HepG2 (cell line): ENCODE data around the gene ZNF687. TPM values are rescaled to one million over a fixed set of nuclear protein-coding genes. Genes with fewer than 3 reads are reported as not detected.
A peak's percentile ranks its signal among the peaks of the same experiment; 100 is the strongest.

Experiments used
- ARID2 ChIP-seq: sonication (generic); formaldehyde crosslinking; IDR thresholded peaks from 2 replicates; pipeline ENCODE4 v1.8.1; 2022; ENCODE audit warnings: mild to moderate bottlenecking, missing genetic modification reagents, borderline replicate concordance
- ERF ChIP-seq: IDR thresholded peaks from 2 replicates; pipeline ENCODE4 v1.6.1; 2018; ENCODE audit warnings: missing biosample characterization, missing genetic modification reagents
- HES4 ChIP-seq: sonication (generic); formaldehyde crosslinking; IDR thresholded peaks from 2 replicates; pipeline ENCODE4 v1.9.0; 2021; ENCODE audit warnings: mild to moderate bottlenecking, missing genetic modification reagents, borderline replicate concordance
- KDM1A ChIP-seq: IDR thresholded peaks from 2 replicates; pipeline ENCODE4 v1.6.1; 2016; ENCODE audit warnings: missing compliant biosample characterization
- KLF13 ChIP-seq: sonication (generic); formaldehyde crosslinking; IDR thresholded peaks from 2 replicates; pipeline ENCODE4 v1.4.0; 2020; ENCODE audit warnings: mild to moderate bottlenecking, missing genetic modification reagents
- NFE2L1 ChIP-seq: sonication (generic); formaldehyde crosslinking; IDR thresholded peaks from 2 replicates; pipeline ENCODE4 v1.4.0; 2020; ENCODE audit warnings: missing genetic modification reagents, mild to moderate bottlenecking, borderline replicate concordance
- POGZ ChIP-seq: sonication (generic); formaldehyde crosslinking; IDR thresholded peaks from 2 replicates; pipeline ENCODE4 v1.4.0; 2020; ENCODE audit warnings: mild to moderate bottlenecking, missing genetic modification reagents
- REPIN1 ChIP-seq: sonication (generic); formaldehyde crosslinking; IDR thresholded peaks from 2 replicates; pipeline ENCODE4 v1.8.0; 2022; ENCODE audit warnings: missing genetic modification reagents, low read depth, mild to moderate bottlenecking, borderline replicate concordance
- SAP130 ChIP-seq: IDR thresholded peaks from 2 replicates; pipeline ENCODE4 v1.6.1; 2016; ENCODE audit warnings: low read depth
- SETDB1 ChIP-seq: sonication (generic); formaldehyde crosslinking; IDR thresholded peaks from 2 replicates; pipeline ENCODE4 v1.5.1; 2020; ENCODE audit warnings: missing genetic modification reagents, mild to moderate bottlenecking, borderline replicate concordance
- SRY ChIP-seq: sonication (generic); formaldehyde crosslinking; IDR thresholded peaks from 2 replicates; pipeline ENCODE4 v1.8.0; 2022; ENCODE audit warnings: mild to moderate bottlenecking, missing genetic modification reagents
- SSRP1 ChIP-seq: IDR thresholded peaks from 2 replicates; pipeline ENCODE4 v1.6.1; 2016; ENCODE audit warnings: control low read depth
- SYNCRIP ChIP-seq: fragments of 200-400 bp; formaldehyde crosslinking; IDR thresholded peaks from 2 replicates; pipeline ENCODE4 v1.6.1; 2018; ENCODE audit warnings: mild to moderate bottlenecking, low read depth, low read length; ENCODE audit not compliant: insufficient read depth
- ZBTB4 ChIP-seq: sonication (generic); formaldehyde crosslinking; IDR thresholded peaks from 2 replicates; pipeline ENCODE4 v1.4.0; 2020; ENCODE audit warnings: missing genetic modification reagents, mild to moderate bottlenecking, borderline replicate concordance
- ZFP1 ChIP-seq: IDR thresholded peaks from 2 replicates; pipeline ENCODE4 v1.6.1; 2016
- ZNF232 ChIP-seq: sonication (generic); formaldehyde crosslinking; IDR thresholded peaks from 2 replicates; pipeline ENCODE4 v1.4.0; 2020; ENCODE audit warnings: missing genetic modification reagents, borderline replicate concordance
- ZNF33B ChIP-seq: sonication (generic); formaldehyde crosslinking; IDR thresholded peaks from 2 replicates; pipeline ENCODE4 v1.5.1; 2020; ENCODE audit warnings: mild to moderate bottlenecking, missing genetic modification reagents
- ZNF7 ChIP-seq: IDR thresholded peaks from 2 replicates; pipeline ENCODE4 v1.6.1; 2016; ENCODE audit warnings: missing biosample characterization, missing genetic modification reagents
- ZNF766 ChIP-seq: sonication (generic); formaldehyde crosslinking; IDR thresholded peaks from 2 replicates; pipeline ENCODE4 v1.5.0; 2020; ENCODE audit warnings: missing genetic modification reagents, borderline replicate concordance
- polyA plus RNA-seq, 8 experiments: library from polyadenylated mRNA; depleted of rRNA in 3 of 8; stranded (reverse) in 7 of 8; unstranded in 1 of 8; fragments of >200 nt; fragmentation: Illumina TruSeq in 4 of 8; extraction: Trizol in 4 of 8; gene quantifications; 2 replicates each; pipeline versions ENCODE4 v1.2.1 to v1.2.3, GENCODE V29; 2011 to 2016; ENCODE audit warnings: low read depth in 4 of 8, missing spikeins in 1 of 8, mixed read lengths in 1 of 8; ENCODE audit not compliant: insufficient read depth in 1 of 8
- total RNA-seq, 5 experiments: library from RNA; depleted of rRNA; stranded (reverse); fragments of >200 nt; fragmentation: Illumina TruSeq; extraction: Trizol; gene quantifications; 2 replicates each; pipeline ENCODE4 v1.2.3, GENCODE V29; 2016; ENCODE audit warnings: low read depth in 1 of 5
- TF ChIP-seq, protein P1 (sequence below): sonication (generic); formaldehyde crosslinking; IDR thresholded peaks from 2 replicates; pipeline ENCODE4; 2020; ENCODE audit warnings: missing genetic modification reagents, mild to moderate bottlenecking, borderline replicate concordance
- TF ChIP-seq, protein P2 (sequence below): sonication (generic); formaldehyde crosslinking; IDR thresholded peaks from 2 replicates; pipeline ENCODE4 v1.4.0; 2020; ENCODE audit warnings: mild to moderate bottlenecking, low read depth, missing genetic modification reagents

Gene ZNF687
- total and polyA plus RNA-seq, 2 of the 13 experiments (the other 11 are each of a cell fraction or from before 2014, with no cell fraction given), result 14.1 to 16.5 TPM

DNA sequence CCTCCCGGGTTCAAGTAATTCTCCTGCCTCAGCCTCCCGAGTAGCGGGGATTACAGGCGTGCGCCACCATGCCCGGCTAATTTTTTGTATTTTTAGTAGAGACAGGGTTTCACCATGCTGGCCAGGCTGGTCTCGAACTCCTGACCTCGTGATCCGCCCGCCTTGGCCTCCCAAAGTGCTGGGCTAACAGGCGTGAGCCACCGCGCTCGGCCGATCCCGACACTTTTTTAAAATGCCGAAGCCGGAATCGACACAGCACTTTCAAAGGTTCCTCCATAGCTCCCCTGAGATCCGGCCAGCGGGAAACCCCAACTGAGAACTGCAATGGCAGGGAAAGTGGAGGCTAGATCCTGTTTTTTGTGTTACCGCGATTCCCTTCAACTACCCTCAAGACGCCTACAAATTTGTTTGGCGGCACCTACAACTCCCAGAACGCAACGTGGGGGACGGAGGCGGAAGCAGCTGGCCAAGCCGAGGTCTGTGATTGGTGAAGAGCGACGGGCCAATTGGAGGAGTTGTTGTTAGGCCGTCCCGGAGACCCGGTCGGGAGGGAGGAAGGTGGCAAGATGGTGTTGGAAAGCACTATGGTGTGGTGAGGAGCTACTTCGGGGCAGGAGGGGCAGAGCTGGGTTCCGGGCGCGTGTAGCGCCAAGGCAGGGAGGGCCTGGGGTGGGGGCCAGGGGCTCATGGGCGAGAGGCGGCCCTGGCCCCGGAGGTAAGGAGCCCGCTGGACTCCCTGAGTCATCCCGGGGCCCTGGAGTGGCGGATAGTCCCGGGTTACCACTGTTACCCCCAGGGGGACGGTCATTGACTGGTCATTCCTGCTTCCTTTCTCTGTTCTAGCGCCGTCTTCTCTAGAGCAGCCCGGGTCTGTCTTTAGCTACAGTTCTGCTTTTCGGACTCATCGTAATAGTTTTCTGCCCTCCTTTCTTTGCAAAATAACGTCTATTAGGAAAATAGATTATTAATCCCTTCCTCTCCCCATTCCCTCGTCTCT is 27.6 kb upstream of the ZNF687 start, which contains the start of gene PSMD4 (continued):
- TF ChIP-seq, protein P1, sequence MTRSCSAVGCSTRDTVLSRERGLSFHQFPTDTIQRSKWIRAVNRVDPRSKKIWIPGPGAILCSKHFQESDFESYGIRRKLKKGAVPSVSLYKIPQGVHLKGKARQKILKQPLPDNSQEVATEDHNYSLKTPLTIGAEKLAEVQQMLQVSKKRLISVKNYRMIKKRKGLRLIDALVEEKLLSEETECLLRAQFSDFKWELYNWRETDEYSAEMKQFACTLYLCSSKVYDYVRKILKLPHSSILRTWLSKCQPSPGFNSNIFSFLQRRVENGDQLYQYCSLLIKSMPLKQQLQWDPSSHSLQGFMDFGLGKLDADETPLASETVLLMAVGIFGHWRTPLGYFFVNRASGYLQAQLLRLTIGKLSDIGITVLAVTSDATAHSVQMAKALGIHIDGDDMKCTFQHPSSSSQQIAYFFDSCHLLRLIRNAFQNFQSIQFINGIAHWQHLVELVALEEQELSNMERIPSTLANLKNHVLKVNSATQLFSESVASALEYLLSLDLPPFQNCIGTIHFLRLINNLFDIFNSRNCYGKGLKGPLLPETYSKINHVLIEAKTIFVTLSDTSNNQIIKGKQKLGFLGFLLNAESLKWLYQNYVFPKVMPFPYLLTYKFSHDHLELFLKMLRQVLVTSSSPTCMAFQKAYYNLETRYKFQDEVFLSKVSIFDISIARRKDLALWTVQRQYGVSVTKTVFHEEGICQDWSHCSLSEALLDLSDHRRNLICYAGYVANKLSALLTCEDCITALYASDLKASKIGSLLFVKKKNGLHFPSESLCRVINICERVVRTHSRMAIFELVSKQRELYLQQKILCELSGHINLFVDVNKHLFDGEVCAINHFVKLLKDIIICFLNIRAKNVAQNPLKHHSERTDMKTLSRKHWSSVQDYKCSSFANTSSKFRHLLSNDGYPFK (CRISPR knock-in tag), result peak; percentile 98
- TF ChIP-seq ARID2 (0 out of 2 replicates have a peak, but pooled peaks have one; percentile 18), SRY (CRISPR knock-in tag) (no peak), SYNCRIP (no peak), SAP130 (CRISPR knock-in tag) (peak; percentile 91), HES4 (no peak), NFE2L1 (peak; percentile 94; the same call in 1 of the 2 replicates), SETDB1 (CRISPR knock-in tag) (no peak), ERF (CRISPR knock-in tag) (no peak), KLF13 (CRISPR knock-in tag) (no peak), ZNF766 (CRISPR knock-in tag) (0 out of 2 replicates have a peak, but pooled peaks have one; percentile 23), ZFP1 (CRISPR knock-in tag) (peak; percentile 38; the same call in 1 of the 2 replicates), SSRP1 (CRISPR knock-in tag) (0 out of 2 replicates have a peak, but pooled peaks have one; percentile 44), REPIN1 (CRISPR knock-in tag) (peak; percentile 50; the same call in 1 of the 2 replicates), ZNF232 (no peak), POGZ (CRISPR knock-in tag) (peak; percentile 51), ZBTB4 (CRISPR knock-in tag) (0 out of 2 replicates have a peak, but pooled peaks have one; percentile 28), ZNF7 (CRISPR knock-in tag) (no peak), ZNF33B (CRISPR knock-in tag) (no peak), KDM1A (CRISPR knock-in tag) (0 out of 2 replicates have a peak, but pooled peaks have one; percentile 62)
- TF ChIP-seq, protein P2, sequence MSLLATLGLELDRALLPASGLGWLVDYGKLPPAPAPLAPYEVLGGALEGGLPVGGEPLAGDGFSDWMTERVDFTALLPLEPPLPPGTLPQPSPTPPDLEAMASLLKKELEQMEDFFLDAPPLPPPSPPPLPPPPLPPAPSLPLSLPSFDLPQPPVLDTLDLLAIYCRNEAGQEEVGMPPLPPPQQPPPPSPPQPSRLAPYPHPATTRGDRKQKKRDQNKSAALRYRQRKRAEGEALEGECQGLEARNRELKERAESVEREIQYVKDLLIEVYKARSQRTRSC (CRISPR knock-in tag), result no peak
